VCaP (cell line): ENCODE data around the gene TPRX1.

Source experiments
- H3K27ac ChIP-seq: fragments of 450-650 bp; 2 replicates; pipeline ENCODE4 v1.5.1; 2017
- TF ChIP-seq, protein P1 (sequence below): fragments of 450-650 bp; conservative IDR thresholded peaks from 2 replicates; pipeline ENCODE4 v1.5.1; 2017; ENCODE audit warnings: mild to moderate bottlenecking, moderate library complexity

The TPRX1 gene

DNA sequence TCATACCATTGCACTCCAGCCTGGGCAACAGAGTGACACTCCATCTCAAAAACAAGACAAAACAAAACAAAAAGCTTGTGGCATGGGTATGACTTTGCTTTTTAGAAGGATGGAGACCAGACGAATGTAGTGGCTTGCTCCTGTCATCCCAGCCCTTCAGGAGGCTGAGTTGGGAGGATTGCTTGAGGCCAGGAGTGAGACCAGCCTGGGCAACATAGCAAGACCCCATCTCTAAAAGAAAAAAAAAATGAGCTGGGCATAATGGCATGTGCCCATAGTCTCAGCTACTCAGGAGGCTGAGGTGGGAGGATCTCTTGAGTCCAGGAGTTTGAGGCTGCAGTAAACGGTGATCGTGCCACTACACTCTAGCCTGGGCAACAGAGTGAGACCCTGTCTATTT is 42.2 kb downstream of the TPRX1 start:
- H3K27ac ChIP-seq = no peak overlapping the region
- TF ChIP-seq, protein P1, sequence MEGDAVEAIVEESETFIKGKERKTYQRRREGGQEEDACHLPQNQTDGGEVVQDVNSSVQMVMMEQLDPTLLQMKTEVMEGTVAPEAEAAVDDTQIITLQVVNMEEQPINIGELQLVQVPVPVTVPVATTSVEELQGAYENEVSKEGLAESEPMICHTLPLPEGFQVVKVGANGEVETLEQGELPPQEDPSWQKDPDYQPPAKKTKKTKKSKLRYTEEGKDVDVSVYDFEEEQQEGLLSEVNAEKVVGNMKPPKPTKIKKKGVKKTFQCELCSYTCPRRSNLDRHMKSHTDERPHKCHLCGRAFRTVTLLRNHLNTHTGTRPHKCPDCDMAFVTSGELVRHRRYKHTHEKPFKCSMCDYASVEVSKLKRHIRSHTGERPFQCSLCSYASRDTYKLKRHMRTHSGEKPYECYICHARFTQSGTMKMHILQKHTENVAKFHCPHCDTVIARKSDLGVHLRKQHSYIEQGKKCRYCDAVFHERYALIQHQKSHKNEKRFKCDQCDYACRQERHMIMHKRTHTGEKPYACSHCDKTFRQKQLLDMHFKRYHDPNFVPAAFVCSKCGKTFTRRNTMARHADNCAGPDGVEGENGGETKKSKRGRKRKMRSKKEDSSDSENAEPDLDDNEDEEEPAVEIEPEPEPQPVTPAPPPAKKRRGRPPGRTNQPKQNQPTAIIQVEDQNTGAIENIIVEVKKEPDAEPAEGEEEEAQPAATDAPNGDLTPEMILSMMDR = no peak

DNA sequence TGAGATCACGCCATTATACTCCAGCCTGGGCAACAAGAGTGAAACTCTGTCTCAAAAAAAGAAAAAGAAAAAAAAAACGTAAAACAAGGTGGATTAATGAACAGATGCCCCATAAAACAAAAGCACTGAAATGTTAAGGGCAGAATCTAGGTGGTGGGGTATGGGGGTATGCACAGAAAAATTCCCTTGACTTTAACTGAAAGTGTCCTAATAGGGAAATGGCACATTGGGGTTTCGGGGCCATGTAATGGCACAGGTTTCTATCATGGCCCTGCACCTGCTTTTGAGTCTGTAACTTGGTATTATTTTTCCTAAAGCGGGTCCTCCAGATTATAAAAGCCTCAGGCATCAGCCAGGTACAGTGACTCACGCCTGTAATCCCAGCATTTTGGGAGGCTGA is 42.8 kb downstream of the TPRX1 start:
- TF ChIP-seq, protein P1 = no peak
- H3K27ac ChIP-seq = no peak overlapping the region

DNA sequence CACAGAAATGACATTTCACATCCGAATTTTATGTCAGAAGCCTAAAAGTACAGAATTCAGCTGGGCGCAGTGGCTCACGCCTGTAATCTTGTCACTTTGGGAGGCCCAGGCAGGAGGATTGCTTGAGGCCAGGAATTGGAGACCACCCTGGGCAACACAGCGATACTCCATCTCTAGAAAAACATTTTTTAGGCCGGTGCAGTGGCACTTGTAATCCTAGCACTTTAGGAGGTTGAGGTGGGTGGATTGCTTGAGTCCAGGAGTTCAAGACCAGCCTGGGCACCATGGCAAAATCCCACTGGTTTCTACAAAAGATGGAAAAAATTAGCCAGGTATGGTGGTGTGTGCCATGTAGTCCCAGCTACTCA is 43.7 kb downstream of the TPRX1 start:
- no peak overlapping the region for H3K27ac ChIP-seq
- TF ChIP-seq, protein P1 = no peak

DNA sequence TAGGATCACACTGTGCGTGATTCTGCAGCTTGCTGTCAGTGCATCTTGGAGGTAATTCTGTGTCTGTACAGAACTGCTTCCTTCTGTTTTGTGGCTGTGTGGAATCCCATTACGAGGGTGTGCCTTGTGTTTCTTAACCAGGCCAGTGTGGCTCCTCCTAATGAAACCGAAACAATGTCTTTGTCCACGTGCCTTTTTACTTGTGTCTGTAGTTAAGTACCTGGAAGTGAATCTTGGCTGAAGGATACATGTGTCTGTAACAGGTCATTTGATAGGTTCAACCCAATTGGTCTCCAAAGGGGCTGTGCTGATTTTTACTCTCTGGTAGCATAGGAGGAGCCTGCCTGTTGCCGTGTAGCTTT is 45.9 kb downstream of the TPRX1 start:
- TF ChIP-seq, protein P1 = no peak
- no peak overlapping the region for H3K27ac ChIP-seq

DNA sequence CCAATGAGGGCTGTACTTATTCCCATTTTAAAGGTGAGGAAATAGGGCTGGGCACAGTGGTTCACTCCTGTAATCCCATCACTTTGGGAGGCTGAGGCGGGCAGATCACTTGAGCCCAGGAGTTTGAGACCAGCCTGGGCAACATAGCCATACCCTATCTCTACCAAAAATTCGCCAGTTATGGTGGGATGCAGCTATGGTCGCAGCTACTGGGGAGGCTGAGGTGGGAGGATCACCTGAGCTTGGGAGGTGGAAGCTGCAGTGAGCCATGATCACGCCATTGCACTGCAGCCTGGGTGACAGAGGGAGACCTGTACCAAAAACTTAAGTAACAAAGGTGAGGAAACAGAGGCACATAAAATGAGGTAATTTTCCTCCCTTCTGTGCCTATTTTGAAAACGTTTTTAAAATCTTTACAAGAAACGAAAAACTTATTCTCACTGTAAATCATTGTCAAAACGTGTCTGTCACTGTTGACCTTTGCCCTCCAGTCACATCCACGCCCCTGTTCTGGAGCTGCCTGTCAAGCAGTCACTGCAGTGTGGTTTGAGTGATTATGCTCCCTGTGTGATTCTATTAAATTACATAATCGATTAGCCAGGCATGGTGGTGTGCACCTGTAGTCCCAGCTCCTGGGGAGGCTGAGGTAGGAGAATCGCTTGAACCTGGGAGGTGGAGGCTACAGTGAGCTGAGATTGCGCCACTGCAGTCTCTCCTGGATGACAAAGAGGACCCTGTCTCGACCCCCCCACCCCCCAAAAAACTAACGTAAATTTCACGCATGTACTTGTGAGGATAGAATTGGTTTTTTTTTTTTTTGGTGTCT is 46.5 kb downstream of the TPRX1 start:
- TF ChIP-seq, protein P1 = no peak
- H3K27ac ChIP-seq = no peak overlapping the region

DNA sequence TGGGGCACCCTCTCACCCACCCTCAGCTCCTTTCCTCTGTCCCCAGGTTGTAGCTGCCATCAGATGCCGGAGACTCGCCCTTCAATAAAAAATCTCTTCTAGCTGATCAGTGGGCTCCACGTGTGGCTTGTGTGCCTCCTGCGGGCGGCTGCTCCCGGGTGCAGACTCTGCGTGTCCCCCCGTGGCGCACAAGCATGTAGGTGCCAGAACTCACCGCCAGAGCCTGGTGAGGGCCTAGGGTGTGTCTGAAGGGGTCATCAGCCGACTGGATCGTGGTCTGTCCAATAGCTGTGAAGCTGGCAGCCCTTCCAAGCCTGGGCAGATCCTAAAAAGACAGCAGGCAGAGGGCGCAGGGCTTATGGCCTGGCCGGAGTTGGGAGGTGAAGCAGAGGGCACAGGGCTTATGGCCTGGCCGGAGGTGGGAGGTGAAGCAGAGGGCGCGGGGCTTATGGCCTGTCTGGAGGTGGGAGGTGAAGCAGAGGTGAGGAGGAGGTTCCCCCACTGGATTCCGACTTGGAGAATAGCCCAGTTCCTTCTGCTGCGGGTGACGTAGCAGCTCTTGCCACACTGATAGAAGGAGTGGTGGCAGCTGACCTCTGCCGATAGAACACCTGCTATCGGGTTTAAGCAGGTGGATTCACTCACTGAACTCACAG is 47.3 kb downstream of the TPRX1 start:
- TF ChIP-seq, protein P1 = no peak

DNA sequence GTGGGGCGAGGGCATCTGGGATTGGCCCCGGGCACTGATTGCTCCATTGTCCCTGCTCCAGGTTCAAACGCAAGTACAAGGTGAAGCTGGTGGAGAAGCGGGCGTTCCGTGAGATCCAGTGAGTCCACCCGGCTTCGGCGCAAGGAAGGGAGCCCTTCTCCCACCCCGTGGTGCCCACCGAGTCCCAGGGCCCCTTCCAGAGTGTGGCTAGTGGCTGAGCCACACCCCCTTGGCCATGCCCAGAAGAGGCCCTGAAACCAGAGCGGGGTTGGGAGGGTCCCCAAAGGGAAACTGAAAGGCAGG is 47.8 kb downstream of the TPRX1 start:
- H3K27ac ChIP-seq = no peak overlapping the region
- TF ChIP-seq, protein P1 = no peak

More for the DNA sequence above, 47.3 kb downstream of the TPRX1 start:
- H3K27ac ChIP-seq = no peak overlapping the region
